ENCODE data around the gene SOBP. TPM values are rescaled to one million over a fixed set of nuclear protein-coding genes. Genes with fewer than 3 reads are reported as not detected.

Gene SOBP
- total and polyA plus RNA-seq, 2 donors (not counting 1 experiment from before 2014, with no cell fraction given) = 0.82 to 1.5 TPM

- Mint-ChIP-seq H3K4me3 (no peak overlapping the region), H3K4me1 (peaks cover 6% of the 10 kb centered on the region), H3K9me3 (ENCODE audit: insufficient read depth) (no peaks in the 10 kb centered on the region), H3K27me3 (peaks cover 3% of the 10 kb centered on the region), H3K27ac (no peak overlapping the region)
- ChIA-PET CTCF (no interaction called here), POLR2A (no interaction called here)
- intact Hi-C loops (cut with micrococcal nuclease) = no loop called here
- no peak overlapping the region for H3K27ac ChIP-seq (ENCODE audit: low read length in 2 of 2)
- H3K9me3 ChIP-seq (ENCODE audit: control extremely low read depth in 1 of 3, control insufficient read depth in 2 of 3, insufficient read depth in 1 of 3, low read length in 2 of 3) = no peaks in the 10 kb centered on the region
- no peaks in the 10 kb centered on the region for H3K36me3 ChIP-seq (replicated peaks in 1 of 2; ENCODE audit: control extremely low read depth in 1 of 2, control insufficient read depth in 1 of 2, extremely low read depth in 1 of 2, insufficient read depth in 2 of 2, low read length in 1 of 2)
- no peak overlapping the region for H2AFZ ChIP-seq (ENCODE audit: insufficient read depth, low read depth, low read length, poor library complexity, severe bottlenecking)
- H4K20me1 ChIP-seq (ENCODE audit: control insufficient read depth, insufficient read depth, low read length, poor library complexity, severe bottlenecking) = no peaks in the 10 kb centered on the region
- ATAC-seq (ENCODE audit: low read depth) (no peak), DNase-seq (no peak)
- H3K27me3 ChIP-seq (replicated peaks in 1 of 4; ENCODE audit: control extremely low read depth in 1 of 4, control insufficient read depth in 3 of 4, insufficient read depth in 4 of 4, low read length in 3 of 4) = no peaks in the 10 kb centered on the region
- no peaks in the 10 kb centered on the region for H3K79me2 ChIP-seq (ENCODE audit: control insufficient read depth, insufficient read depth, low read length)
- TF ChIP-seq EZH2 (IDR thresholded peaks at IDR 0.05; ENCODE audit: borderline replicate concordance, insufficient read depth, low read depth, low read length, poor library complexity, severe bottlenecking) = no peak
- TF ChIP-seq, protein P1, sequence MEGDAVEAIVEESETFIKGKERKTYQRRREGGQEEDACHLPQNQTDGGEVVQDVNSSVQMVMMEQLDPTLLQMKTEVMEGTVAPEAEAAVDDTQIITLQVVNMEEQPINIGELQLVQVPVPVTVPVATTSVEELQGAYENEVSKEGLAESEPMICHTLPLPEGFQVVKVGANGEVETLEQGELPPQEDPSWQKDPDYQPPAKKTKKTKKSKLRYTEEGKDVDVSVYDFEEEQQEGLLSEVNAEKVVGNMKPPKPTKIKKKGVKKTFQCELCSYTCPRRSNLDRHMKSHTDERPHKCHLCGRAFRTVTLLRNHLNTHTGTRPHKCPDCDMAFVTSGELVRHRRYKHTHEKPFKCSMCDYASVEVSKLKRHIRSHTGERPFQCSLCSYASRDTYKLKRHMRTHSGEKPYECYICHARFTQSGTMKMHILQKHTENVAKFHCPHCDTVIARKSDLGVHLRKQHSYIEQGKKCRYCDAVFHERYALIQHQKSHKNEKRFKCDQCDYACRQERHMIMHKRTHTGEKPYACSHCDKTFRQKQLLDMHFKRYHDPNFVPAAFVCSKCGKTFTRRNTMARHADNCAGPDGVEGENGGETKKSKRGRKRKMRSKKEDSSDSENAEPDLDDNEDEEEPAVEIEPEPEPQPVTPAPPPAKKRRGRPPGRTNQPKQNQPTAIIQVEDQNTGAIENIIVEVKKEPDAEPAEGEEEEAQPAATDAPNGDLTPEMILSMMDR (IDR thresholded peaks at IDR 0.05) = no peak
- H3K4me2 ChIP-seq (replicated peaks; ENCODE audit: low read depth, low read length, poor library complexity, severe bottlenecking) = no peak overlapping the region
- H3K4me1 ChIP-seq (ENCODE audit: control insufficient read depth in 2 of 2, insufficient read depth in 2 of 2, low read length in 2 of 2) = peaks cover 2 to 3% of the 10 kb centered on the region in 2 donors
- 92% methylated on average over 9 of the region's 11 CpGs for WGBS (ENCODE audit: insufficient coverage)
- no peak overlapping the region for H3K9ac ChIP-seq (ENCODE audit: low read length)
- H3K4me3 ChIP-seq (ENCODE audit: control extremely low read depth in 1 of 5, extremely low read depth in 1 of 5, insufficient read depth in 1 of 5, low read depth in 2 of 5, low read length in 4 of 5) = no peak overlapping the region
Observed at GRCh38 chr6:107611094-107611810, 121.3 kb downstream of the SOBP start.

DNA sequence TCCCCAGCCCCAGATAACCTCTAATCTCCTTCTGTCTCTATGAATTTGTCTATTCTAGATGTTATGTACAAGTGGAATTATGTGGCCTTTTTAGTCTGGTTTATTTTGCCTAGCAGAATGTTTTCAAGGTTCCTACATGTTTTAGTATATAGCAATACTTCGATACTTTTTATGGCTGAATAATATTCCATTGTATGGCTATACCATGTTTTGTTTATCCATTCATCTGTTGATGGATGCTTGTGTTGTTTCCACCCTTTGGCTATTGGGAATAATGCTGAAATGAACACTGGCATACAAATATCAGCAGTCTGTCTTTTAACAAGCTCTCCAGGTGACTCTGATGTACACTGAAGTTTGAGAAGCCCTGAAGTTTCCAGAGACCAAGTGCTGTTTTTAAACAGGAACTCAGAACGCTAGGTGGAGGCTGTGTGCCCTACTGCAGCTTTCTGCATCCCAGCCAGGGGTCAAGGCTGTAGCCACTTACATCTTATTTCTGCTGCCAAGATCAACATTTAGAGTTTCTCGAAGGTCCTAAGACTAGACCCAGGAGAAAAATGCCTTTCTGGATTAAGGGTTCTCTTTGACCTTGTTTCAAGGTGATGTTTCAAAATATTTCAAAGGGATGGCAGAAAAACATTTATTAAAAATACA is 123.0 kb downstream of the SOBP start:
- Histone ChIP-seq H3K4me3 (ENCODE audit: control extremely low read depth in 1 of 5, extremely low read depth in 1 of 5, insufficient read depth in 1 of 5, low read depth in 2 of 5, low read length in 4 of 5) (no peak overlapping the region), H3K9me3 (ENCODE audit: control extremely low read depth in 1 of 3, control insufficient read depth in 2 of 3, insufficient read depth in 1 of 3, low read length in 2 of 3) (no peaks in the 10 kb centered on the region), H3K27me3 (replicated peaks in 1 of 4; ENCODE audit: control extremely low read depth in 1 of 4, control insufficient read depth in 3 of 4, insufficient read depth in 4 of 4, low read length in 3 of 4) (no peaks in the 10 kb centered on the region), H3K36me3 (replicated peaks in 1 of 2; ENCODE audit: control extremely low read depth in 1 of 2, control insufficient read depth in 1 of 2, extremely low read depth in 1 of 2, insufficient read depth in 2 of 2, low read length in 1 of 2) (no peaks in the 10 kb centered on the region), H3K27ac (ENCODE audit: low read length in 2 of 2) (no peak overlapping the region), H4K20me1 (ENCODE audit: control insufficient read depth, insufficient read depth, low read length, poor library complexity, severe bottlenecking) (no peaks in the 10 kb centered on the region), H3K4me2 (replicated peaks; ENCODE audit: low read depth, low read length, poor library complexity, severe bottlenecking) (no peak overlapping the region), H2AFZ (ENCODE audit: insufficient read depth, low read depth, low read length, poor library complexity, severe bottlenecking) (no peak overlapping the region), H3K4me1 (ENCODE audit: control insufficient read depth in 2 of 2, insufficient read depth in 2 of 2, low read length in 2 of 2) (peaks cover 4 to 14% of the 10 kb centered on the region in 2 donors), H3K9ac (ENCODE audit: low read length) (no peak overlapping the region), H3K79me2 (ENCODE audit: control insufficient read depth, insufficient read depth, low read length) (no peaks in the 10 kb centered on the region)
- WGBS (ENCODE audit: insufficient coverage) = 100% methylated on average over 1 of the region's 3 CpGs
- ChIA-PET CTCF (no interaction called here), POLR2A (no interaction called here)
- no peak for TF ChIP-seq EZH2 (IDR thresholded peaks at IDR 0.05; ENCODE audit: borderline replicate concordance, insufficient read depth, low read depth, low read length, poor library complexity, severe bottlenecking)
- TF ChIP-seq, protein P1 (IDR thresholded peaks at IDR 0.05) = no peak
- Mint-ChIP-seq H3K4me3 (no peak overlapping the region), H3K9me3 (ENCODE audit: insufficient read depth) (no peaks in the 10 kb centered on the region), H3K27ac (no peak overlapping the region), H3K4me1 (peaks cover 6% of the 10 kb centered on the region), H3K27me3 (peaks cover 3% of the 10 kb centered on the region)
- intact Hi-C loops (cut with micrococcal nuclease) = no loop called here
- no peak for ATAC-seq (ENCODE audit: low read depth)
- no peak for DNase-seq
